HG03342 (cell line): Measurements from ENCODE around the gene DTWD2.
"Not testable (repeated sequence)": the region's sequence is repeated elsewhere in the genome, so short reads cannot be mapped to it uniquely, and the experiment has no call there.

ENCODE experiments used
- ATAC-seq: cut with Tn5 transposase; IDR thresholded peaks from one replicate; pipeline ENCODE4 v1.9.1; 2021; ENCODE audit warnings: mild to moderate bottlenecking, moderate library complexity; ENCODE audit not compliant: unreplicated experiment

The DTWD2 gene

DNA sequence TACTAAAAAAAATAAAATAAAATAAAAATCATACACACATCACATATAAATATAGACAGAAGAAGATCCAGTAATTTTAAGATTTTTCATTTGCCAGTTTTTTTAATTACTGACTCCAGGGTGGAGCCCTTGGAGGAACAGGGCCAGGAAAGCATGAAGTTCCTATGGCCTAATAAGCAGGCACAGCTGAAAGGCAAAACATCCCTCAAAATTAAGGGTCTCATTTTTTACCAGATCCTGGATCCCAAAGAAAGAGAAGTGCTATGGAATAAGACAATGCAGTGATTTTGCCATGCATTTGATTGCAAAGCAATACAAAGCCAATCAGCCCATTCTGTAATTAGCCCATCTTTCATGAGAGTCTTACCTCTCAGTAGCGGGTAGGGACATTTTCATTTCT lies 11.3 kb upstream of the DTWD2 start:
- no peak for ATAC-seq

DNA sequence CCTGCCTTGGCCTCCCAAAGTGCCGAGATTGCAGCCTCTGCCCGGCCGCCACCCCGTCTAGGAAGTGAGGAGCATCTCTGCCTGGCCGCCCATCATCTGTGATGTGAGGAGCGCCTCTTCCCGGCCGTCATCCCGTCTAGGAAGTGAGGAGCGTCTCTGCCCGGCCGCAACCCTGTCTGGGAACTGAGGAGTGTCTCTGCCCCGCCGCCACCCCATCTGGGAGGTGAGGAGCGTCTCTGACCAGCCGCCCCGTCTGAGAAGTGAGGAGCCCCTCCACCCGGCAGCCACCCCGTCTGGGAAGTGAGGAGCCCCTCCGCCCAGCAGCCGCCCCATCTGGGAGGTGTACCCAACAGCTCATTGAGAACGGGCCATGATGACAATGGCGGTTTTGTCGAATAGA lies 10.5 kb upstream of the DTWD2 start:
- not testable (repeated sequence) for ATAC-seq

DNA sequence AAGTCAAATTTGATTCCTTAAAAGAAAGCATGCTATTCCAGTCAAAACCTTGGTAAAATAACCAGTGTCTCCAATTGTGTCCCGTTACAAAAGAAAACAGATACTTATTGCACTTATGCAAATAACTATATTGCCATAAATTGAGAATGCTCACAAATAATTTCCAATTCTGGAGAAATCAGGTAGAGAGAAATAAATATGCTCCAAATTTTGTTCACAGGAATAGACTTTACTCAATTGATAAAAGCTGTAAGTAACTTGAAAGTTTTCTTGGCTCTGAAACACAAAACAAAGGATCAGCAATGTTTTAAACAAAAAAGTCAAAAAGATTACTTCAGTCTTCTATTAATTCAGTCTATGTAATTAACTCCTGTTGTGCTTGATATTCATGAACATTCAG lies 7.8 kb upstream of the DTWD2 start:
- no peak for ATAC-seq

DNA sequence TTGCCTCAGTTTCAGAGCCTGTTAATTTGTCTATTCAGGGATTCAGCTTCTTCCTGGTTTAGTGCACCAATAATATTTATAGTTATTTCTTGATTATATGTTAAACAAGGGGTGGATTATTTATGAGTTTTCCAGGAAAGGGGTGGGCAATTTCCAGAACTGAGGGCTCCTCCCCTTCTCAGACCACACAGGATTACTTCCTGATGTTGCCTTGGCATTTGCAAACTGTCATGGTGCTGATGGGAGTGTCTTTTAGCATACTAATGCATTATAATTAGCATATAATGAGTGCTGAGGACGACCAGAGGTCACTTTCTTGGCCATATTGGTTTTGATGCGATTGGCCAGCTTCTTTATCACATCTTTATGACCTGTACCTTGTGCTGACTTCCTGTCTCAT lies 6.2 kb upstream of the DTWD2 start:
- ATAC-seq, result no peak

DNA sequence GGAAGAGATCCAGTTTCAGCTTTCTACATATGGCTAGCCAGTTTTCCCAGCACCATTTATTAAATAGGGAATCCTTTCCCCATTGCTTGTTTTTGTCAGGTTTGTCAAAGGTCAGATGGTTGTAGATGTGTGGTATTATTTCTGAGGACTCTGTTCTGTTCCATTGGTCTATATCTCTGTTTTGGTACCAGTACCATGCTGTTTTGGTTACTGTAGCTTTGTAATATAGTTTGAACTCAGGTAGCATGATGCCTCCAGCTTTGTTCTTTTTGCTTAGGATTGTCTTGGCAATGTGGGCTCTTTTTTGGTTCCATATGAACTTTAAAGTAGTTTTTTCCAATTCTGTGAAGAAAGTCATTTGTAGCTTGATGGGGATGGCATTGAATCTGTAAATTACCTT lies 4.8 kb upstream of the DTWD2 start:
- not testable (repeated sequence) for ATAC-seq

DNA sequence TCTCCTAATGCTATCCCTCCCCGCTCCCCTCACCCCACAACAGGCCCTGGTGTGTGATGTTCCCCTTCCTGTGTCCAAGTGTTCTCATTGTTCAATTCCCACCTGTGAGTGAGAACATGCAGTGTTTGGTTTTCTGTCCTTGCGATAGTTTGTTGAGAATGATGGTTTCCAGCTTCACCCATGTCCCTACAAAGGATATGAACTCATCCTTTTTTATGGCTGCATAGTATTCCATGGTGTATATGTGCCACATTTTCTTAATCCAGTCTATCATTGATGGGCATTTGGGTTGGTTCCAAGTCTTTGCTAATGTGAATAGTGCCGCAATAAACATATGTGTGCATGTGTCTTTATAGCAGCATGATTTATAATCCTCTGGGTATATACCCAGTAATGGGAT lies 3.7 kb upstream of the DTWD2 start:
- ATAC-seq, result not testable (repeated sequence)

DNA sequence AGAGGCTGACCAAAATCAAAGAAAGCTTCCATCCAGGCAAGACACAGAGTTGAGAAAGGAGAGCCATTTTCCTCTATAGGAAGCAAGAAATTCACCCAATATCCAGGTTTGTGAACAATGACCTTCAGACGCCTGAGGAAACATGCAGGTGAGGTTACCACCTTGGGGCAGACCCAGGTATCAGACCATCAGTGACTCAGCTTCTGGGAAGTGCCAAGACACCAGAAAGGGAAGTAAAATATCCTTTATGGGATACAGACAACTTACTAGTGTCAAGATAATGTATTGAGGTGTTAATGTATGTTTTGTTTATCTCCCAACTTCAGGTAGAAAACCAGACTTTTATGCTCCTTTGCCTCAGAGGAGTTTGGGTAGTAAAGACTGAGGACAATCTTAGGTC lies 2.2 kb upstream of the DTWD2 start:
- no peak for ATAC-seq

DNA sequence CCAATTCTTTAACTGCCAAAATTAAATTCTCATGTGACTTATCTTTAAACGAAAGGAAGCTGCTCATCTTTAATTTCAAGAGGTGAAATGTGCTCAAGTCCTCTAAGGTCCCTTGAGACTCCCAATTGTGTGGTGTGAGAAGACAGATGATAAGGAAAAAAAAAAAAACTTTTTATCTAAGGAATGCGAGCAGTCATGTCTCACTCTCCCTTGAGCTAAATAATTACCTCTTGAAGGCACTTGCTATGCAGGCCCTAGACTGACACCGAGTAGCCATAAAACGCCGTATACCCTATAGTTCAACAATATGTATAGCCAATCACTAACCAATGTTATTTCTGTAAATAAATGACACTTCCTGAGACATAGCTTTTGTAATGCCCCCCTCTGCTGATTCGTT lies 1.5 kb upstream of the DTWD2 start:
- ATAC-seq, result no peak

DNA sequence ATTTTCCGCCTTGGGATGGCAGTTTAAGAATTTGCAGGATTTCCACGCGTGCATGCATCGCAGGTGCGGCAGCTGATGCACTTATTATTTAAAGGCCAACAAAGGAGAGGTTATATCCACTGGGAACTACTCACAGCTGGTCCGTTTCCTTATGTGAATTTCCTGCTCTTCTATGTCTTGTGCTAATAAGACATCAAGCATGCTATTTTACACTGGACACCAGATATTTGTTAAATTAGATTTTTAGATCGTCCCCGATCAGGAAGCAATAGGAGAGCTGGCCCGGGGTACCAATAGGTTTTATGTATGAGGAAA lies 476 bp upstream of the DTWD2 start:
- ATAC-seq, result no peak

DNA sequence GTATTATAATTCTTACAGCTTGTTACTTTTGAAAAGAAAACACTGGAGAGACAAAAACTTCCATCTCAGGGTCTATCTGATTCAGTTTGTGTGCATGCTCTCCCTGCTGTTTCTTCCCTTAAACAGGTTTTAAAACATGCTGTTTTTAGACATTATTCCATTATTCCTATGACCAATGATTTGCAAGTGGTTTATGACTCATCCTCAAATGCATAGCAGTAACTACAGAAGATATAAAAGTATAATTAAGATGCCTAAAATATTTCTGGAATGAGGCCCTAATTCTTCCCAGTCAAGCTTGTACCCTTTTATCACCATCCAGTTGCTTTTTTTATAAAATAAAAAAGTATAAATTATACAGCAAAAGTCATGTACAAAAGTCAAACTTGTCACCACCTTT lies 3.7 kb downstream of the DTWD2 start:
- ATAC-seq, result no peak

DNA sequence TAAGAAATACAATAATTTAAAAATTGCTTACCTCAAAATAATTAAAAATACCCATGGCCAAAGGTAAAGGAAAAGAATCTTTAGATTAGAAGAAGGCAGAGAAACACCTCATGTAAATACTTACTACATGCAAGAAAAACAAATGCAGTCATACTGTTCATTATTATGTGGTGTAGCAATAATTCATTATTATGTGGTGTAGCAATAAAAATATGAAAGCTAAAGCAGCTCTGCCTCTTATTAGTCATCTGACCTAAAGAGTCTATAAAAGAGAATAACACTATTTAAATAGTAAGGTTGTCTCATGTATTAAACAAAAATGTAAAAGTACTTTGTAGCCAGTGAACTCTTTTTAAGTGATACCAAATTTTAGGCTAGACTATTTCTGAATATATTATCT lies 6.6 kb downstream of the DTWD2 start:
- no peak for ATAC-seq

DNA sequence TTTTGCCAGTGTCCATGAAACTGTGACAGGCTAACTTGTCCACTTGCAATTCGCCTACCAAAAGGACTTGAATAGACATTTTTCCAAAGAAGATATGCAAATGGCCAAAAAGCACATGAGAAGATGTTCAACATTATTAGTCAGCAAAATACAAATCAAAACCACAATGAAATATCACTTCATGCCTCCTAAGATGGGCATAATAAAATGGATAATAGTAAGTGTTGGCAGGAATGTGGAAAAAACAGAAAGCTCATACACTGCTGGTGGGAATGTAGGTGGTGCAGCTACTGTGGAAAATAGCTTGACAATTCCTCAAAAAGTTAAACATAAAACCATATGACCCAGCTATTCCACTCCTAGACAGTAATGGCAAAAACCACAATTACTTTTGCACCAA lies 7.9 kb downstream of the DTWD2 start:
- ATAC-seq, result no peak

DNA sequence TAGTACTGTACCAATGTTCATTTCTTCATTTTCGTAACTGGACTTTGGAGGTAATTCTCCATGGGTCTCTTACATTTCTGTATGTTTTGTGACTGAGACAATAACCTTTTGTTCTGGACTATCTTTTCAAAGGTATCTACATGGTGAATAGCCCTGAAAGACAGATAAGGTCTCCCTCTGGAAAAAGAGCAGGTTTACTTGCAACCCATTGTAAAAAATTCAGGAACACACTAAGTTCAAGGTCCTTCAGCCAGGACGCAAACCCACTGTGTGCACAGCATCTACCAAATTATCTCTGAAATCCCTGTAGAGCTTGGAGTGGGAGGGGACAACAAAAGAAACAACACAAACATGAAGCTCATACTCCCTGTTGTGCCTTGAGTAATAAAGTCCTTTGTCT lies 8.3 kb downstream of the DTWD2 start:
- no peak for ATAC-seq

DNA sequence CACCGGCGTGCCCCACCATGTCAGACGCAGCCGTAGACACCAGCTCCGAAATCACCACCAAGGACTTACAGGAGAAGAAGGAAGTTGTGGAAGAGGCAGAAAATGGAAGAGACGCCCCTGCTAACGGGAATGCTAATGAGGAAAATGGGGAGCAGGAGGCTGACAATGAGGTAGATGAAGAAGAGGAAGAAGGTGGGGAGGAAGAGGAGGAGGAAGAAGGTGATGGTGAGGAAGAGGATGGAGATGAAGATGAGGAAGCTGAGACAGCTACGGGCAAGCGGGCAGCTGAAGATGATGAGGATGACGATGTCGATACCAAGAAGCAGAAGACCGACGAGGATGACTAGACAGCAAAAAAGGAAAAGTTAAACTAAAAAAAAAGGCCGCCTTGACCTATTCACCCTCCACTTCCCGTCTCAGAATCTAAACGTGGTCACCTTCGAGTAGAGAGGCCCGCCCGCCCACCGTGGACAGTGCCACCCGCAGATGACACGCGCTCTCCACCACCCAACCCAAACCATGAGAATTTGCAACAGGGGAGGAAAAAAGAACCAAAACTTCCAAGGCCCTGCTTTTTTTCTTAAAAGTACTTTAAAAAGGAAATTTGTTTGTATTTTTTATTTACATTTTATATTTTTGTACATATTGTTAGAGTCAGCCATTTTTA lies 14.4 kb downstream of the DTWD2 start:
- ATAC-seq, result not testable (repeated sequence)

DNA sequence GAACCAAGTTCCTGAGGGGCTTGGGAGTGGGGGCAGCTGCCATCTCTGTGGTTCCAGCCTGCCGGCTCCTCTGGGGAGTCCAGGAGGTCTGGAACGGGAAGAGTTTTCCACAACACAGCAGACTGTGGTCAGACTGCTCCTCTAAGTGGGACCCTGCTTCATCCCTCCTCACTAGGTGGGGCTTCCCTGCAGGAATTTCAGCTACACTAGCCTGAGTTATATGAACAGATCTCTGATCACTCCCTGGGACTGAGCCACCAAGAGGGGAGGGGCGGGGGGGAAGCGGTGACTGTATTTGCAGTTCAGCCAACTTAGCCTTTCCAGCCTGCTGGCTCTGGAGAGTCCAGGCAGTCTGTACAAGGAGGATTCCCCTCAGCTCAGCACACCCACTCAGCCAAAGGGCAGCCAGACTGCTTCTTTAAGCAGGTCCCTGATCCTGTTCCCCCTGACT lies 19.4 kb downstream of the DTWD2 start:
- ATAC-seq, result no peak

DNA sequence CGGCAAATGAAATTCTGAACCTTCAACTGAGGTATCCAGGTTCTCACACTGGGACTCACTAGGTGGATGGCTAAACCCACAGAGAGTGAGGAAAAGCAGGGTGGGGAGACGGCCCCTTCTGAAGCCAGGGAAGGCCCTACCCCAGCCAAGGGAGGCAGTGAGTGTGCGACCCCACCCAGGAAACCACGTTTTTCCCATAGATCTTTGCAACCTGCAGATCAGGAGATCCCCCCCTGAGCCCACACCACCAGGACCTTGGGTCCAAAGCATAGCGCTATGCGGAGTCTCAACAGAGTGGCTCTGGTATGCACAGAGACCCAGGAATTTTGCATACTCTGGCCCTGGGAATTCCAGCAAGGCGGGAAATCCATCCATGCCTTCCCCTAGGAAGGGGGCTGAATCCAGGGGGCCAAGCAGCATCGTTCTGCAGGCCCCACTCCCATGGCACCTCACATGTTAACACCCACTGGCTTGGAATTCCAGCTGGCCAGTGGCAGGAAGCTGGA lies 19.9 kb downstream of the DTWD2 start:
- no peak for ATAC-seq

DNA sequence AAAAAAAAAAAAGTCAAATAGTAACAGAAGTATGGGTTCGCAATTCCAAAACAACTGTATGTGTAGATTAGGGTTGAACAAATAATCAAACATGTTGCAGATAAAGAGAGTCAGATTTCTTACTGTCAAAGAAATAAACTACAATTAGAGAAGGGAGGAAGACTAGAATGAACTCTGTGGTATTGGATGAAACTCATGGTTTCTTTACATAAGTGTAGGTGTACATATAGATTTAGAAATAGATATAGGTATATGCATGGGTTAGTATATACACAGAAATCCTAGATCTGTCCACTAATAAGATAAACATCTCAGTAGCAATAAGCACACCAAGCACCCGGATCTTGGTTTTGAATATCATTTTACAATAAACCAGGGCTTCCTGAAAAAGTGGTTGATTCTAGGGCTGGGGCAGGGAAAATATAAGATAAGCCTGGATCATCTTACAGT lies 21.3 kb downstream of the DTWD2 start:
- no peak for ATAC-seq

DNA sequence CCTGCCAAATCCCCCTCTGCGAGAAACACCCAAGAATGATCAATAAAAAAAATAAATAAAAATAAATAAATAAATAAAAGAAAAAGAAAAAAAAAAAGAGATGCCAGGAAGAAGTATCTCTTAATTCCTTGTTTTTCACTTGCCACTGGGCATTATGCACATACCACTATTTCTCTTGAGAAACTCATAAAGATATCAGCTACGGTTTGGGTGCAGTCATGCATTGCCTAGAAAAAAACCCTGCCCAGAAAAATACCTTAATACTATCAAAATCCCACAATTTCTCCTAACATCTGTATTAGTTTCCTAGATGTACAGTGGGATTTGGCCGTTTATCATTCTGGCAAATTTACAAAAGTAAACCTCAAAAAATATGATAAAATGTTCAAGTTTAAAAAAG lies 22.5 kb downstream of the DTWD2 start:
- no peak for ATAC-seq

DNA sequence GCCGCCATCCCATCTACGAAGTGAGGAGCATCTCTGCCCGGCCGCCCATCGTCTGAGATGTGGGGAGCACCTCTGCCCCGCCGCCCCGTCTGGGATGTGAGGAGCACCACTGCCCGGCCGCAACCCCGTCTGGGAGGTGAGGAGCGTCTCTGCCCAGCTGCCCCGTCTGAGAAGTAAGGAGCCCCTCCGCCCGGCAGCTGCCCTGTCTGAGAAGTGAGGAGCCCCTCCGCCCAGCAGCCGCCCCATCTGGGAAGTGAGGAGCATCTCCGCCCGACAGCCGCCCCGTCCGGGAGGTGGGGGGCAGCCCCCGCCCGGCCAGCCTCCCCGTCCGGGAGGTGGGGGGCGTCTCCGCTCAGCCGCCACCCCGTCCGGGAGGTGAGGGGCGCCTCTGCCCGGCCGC lies 23.4 kb downstream of the DTWD2 start:
- ATAC-seq, result not testable (repeated sequence)

DNA sequence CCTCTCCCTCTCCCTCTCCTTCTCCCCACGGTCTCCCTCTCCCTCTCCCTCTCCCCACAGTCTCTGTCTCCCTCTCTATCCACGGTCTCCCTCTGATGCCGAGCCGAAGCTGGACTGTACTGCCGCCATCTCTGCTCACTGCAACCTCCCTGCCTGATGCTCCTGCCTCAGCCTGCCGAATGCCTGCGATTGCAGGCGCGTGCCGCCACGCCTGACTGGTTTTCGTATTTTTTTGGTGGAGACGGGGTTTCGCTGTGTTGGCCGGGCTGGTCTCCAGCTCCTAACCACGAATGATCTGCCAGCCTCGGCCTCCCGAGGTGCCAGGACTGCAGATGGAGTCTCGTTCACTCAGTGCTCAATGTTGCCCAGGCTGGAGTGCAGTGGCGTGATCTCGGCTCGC lies 24.0 kb downstream of the DTWD2 start:
- ATAC-seq, result not testable (repeated sequence)

DNA sequence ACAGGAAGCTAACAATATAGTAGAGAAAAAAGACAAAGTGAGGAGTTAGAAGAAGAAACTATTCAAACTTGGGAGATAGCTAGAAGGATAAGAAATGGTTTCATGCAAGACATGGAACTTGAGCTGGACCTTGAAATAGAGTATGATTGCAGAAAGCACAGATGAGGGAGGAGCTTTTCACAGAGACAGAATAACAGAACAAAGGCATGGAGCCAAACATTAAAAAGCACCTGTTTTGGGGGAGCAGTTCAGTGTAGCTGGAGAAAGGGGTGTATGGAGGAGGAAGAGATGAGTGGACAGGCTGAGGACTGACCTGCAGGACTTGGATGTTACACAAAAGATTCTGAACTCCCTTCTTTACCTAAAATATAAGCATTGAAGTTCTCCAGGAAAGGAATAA lies 25.2 kb downstream of the DTWD2 start:
- no peak for ATAC-seq

DNA sequence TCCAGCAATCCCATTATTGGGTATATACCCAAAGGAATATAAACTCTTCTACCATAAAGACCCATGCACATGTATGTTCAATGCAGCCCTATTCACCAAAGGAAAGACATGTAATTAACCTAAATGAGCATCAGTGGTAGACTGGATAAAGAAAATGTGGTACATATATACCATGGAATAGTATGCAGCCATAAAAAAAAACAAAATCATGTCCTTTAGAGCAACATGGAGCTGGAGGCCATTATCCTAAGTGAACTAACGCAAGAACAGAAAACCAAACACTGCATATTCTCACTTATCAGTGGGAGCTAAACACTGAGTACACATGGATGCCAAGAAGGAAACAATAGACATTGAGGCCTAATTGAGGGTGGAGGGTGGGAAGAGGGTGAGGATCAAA lies 27.8 kb downstream of the DTWD2 start:
- ATAC-seq, result no peak

DNA sequence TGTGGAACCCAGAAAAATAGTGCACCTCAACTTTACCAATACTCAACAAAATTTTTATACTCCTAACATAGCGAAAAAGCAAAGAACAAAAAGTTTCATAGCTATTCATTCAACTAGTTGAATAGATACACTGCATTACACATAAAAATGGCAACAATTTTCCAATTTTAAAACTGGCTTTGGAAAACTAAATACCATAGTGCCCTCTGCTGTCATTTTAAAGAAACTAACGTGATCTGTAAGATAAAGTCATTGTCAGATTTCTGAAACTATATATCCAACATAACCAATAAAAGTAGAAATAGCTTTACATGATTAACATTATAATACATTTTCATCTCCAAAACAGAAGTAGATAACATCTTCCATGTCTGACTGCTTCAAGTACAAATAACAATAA lies 31.6 kb downstream of the DTWD2 start:
- no peak for ATAC-seq
